Calu3 (cell line): ENCODE measurements around the gene CEP131. TPM values are rescaled to one million over a fixed set of nuclear protein-coding genes. Genes with fewer than 3 reads are reported as not detected.

ENCODE experiments used
- BruUV-seq: library from RNA; stranded (reverse); fragments of 400-500 nt; replicated peaks from 2 replicates; lab custom pipeline; 2021; lab: Mats Ljungman, UMichigan
- CTCF ChIA-PET: fragments of 300-600 bp; sonication (Branson Sonifier 250); formaldehyde crosslinking; loops from one replicate; lab custom pipeline; 2022; ENCODE audit warnings: antibody characterized with exemption; lab: Charles Lee
- DNase-seq: peaks from one replicate; pipeline ENCODE4 v3.0.0; 2022
- H3K27ac Mint-ChIP-seq: one replicate; pipeline ENCODE4 v1.8.0; 2022; ENCODE audit warnings: mixed read lengths; ENCODE audit not compliant: unreplicated experiment
- H3K27me3 Mint-ChIP-seq: one replicate; pipeline ENCODE4 v1.8.0; 2022; ENCODE audit warnings: mixed read lengths; ENCODE audit not compliant: unreplicated experiment
- H3K36me3 Mint-ChIP-seq: one replicate; pipeline ENCODE4 v1.8.0; 2022; ENCODE audit warnings: mild to moderate bottlenecking, moderate library complexity, mixed read lengths; ENCODE audit not compliant: insufficient read depth, unreplicated experiment
- H3K4me1 Mint-ChIP-seq: one replicate; pipeline ENCODE4 v1.8.0; 2022; ENCODE audit warnings: mild to moderate bottlenecking, low read depth, mixed read lengths; ENCODE audit not compliant: unreplicated experiment
- H3K4me3 Mint-ChIP-seq: one replicate; pipeline ENCODE4 v1.8.0; 2022; ENCODE audit warnings: mild to moderate bottlenecking, low read depth, moderate library complexity, mixed read lengths; ENCODE audit not compliant: unreplicated experiment
- H3K9me3 Mint-ChIP-seq: one replicate; pipeline ENCODE4 v1.8.0; 2022; ENCODE audit warnings: low read depth, mixed read lengths; ENCODE audit not compliant: unreplicated experiment
- intact Hi-C: fragments of 100-400 bp; cut with micrococcal nuclease; formaldehyde crosslinking; loops from one replicate; pipeline ENCODE4 v1.10.0; 2022; ENCODE audit not compliant: unreplicated experiment
- total RNA-seq: library from RNA; stranded (reverse); gene quantifications from 2 replicates; pipeline ENCODE4 v1.2.3, GENCODE V29; 2022
- TF ChIP-seq, protein P1 (sequence below): fragments of 200-600 bp; IDR thresholded peaks from one replicate; pipeline ENCODE4 v1.8.0; 2022; ENCODE audit warnings: antibody characterized with exemption; ENCODE audit not compliant: unreplicated experiment

Gene CEP131
- total RNA-seq, 1 experiment from 2014 or later: 28.2 TPM

DNA sequence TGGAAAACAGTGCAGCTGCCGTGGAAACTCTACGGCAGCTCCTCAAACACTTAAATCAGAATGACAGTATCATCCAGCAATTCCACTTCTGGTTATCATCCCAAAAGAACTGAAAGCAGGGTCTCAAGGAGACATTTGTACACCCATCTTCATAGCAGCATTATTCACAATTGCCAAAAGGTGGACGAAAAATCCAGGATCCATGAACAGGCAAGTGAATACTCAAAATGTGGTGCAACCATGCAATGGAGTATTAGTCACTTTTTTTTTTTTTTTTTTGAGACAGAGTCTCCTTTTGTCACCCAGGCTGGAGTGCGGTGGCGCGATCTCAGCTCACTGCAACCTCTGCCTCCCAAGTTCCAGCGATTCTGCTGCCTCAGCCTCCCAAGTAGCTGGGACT, 46.1 kb downstream of the CEP131 start:
- no peaks in the 10 kb centered on the region for H3K4me1 Mint-ChIP-seq
- no peaks in the 10 kb centered on the region for H3K36me3 Mint-ChIP-seq
- CTCF ChIA-PET: interaction anchor here (0.6 to 0.7 kb wide), 2 partner anchors 24 to 68 kb away, joined by 3 to 5 read pairs; no protein-coding TSS in a partner anchor
- no peak overlapping the region for H3K4me3 Mint-ChIP-seq
- DNase-seq: no peak
- intact Hi-C loops: no loop called here
- TF ChIP-seq, protein P1, sequence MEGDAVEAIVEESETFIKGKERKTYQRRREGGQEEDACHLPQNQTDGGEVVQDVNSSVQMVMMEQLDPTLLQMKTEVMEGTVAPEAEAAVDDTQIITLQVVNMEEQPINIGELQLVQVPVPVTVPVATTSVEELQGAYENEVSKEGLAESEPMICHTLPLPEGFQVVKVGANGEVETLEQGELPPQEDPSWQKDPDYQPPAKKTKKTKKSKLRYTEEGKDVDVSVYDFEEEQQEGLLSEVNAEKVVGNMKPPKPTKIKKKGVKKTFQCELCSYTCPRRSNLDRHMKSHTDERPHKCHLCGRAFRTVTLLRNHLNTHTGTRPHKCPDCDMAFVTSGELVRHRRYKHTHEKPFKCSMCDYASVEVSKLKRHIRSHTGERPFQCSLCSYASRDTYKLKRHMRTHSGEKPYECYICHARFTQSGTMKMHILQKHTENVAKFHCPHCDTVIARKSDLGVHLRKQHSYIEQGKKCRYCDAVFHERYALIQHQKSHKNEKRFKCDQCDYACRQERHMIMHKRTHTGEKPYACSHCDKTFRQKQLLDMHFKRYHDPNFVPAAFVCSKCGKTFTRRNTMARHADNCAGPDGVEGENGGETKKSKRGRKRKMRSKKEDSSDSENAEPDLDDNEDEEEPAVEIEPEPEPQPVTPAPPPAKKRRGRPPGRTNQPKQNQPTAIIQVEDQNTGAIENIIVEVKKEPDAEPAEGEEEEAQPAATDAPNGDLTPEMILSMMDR: no peak
- no peaks in the 10 kb centered on the region for H3K9me3 Mint-ChIP-seq
- H3K27ac Mint-ChIP-seq: no peak overlapping the region
- H3K27me3 Mint-ChIP-seq: peaks cover 12% of the 10 kb centered on the region
- BruUV-seq: no TSS peak

GRCh38 chr17:81173762-81174155, 49.0 kb downstream of the CEP131 start:
- CTCF ChIA-PET: interaction anchor here (0.6 kb wide), 1 partner anchor 678 kb away, joined by 4 read pairs; no protein-coding TSS in a partner anchor
- H3K4me1 Mint-ChIP-seq: no peaks in the 10 kb centered on the region
- no peaks in the 10 kb centered on the region for H3K36me3 Mint-ChIP-seq
- peaks cover 12% of the 10 kb centered on the region for H3K27me3 Mint-ChIP-seq
- intact Hi-C loops: no loop called here
- no peak for DNase-seq
- TF ChIP-seq, protein P1: no peak
- no peaks in the 10 kb centered on the region for H3K9me3 Mint-ChIP-seq
- H3K27ac Mint-ChIP-seq: no peak overlapping the region
- no peak overlapping the region for H3K4me3 Mint-ChIP-seq
- no TSS peak for BruUV-seq

DNA sequence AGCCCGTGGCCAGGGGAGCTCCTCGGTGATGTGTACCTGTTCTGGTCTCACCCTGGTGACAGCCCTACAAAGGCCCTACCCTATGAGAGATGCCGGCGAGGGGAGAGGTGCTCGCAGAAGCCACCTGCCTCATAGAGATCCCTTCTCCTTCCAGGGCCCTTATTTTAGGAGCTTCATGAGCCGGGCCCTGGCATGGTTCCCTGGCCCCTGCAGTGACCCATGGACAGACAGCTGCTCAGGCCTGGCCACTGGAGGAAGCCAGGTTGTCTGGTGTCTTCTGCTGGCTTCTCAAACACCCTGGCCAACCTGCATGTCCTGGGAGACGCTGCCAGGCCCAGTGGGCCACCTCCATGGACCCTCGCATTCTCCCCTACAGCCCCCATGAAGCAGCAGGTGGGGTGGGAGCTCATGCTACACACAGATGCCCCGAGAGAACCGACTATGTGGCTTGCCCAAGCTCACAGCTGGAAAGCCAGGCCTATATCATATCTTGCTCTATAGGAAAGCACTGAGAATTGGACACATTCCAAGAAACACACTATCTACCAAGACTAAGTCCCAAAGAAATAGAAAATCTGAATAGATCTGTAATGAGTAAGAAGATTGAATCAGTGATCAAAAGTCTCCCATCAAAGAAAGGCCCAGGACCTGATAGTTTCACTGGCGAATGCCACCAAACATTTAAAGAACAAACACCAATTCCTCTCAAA, 49.6 kb downstream of the CEP131 start:
- no peak for DNase-seq
- TF ChIP-seq, protein P1: no peak
- CTCF ChIA-PET: interaction anchor here (0.6 kb wide), 1 partner anchor 677 kb away, joined by 4 read pairs; no protein-coding TSS in a partner anchor

GRCh38 chr17:81171941-81172340, 50.8 kb downstream of the CEP131 start:
- H3K9me3 Mint-ChIP-seq: no peaks in the 10 kb centered on the region
- TF ChIP-seq, protein P1: no peak
- no peak for DNase-seq
- no peak overlapping the region for H3K27ac Mint-ChIP-seq
- intact Hi-C loops: no loop called here
- peaks cover 12% of the 10 kb centered on the region for H3K27me3 Mint-ChIP-seq
- CTCF ChIA-PET: no interaction called here
- H3K36me3 Mint-ChIP-seq: no peaks in the 10 kb centered on the region
- BruUV-seq: no TSS peak
- no peaks in the 10 kb centered on the region for H3K4me1 Mint-ChIP-seq
- no peak overlapping the region for H3K4me3 Mint-ChIP-seq

More for the DNA sequence above, 49.6 kb downstream of the CEP131 start:
- no peak overlapping the region for H3K27ac Mint-ChIP-seq
- H3K27me3 Mint-ChIP-seq: peaks cover 12% of the 10 kb centered on the region
- H3K4me1 Mint-ChIP-seq: no peaks in the 10 kb centered on the region
- intact Hi-C loops: no loop called here
- H3K9me3 Mint-ChIP-seq: no peaks in the 10 kb centered on the region
- no TSS peak for BruUV-seq
- H3K4me3 Mint-ChIP-seq: no peak overlapping the region
- H3K36me3 Mint-ChIP-seq: no peaks in the 10 kb centered on the region
